Measurements from ENCODE around the gene ZNF410.

- TF ChIP-seq, protein P1, sequence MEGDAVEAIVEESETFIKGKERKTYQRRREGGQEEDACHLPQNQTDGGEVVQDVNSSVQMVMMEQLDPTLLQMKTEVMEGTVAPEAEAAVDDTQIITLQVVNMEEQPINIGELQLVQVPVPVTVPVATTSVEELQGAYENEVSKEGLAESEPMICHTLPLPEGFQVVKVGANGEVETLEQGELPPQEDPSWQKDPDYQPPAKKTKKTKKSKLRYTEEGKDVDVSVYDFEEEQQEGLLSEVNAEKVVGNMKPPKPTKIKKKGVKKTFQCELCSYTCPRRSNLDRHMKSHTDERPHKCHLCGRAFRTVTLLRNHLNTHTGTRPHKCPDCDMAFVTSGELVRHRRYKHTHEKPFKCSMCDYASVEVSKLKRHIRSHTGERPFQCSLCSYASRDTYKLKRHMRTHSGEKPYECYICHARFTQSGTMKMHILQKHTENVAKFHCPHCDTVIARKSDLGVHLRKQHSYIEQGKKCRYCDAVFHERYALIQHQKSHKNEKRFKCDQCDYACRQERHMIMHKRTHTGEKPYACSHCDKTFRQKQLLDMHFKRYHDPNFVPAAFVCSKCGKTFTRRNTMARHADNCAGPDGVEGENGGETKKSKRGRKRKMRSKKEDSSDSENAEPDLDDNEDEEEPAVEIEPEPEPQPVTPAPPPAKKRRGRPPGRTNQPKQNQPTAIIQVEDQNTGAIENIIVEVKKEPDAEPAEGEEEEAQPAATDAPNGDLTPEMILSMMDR (IDR thresholded peaks at IDR 0.05; ENCODE audit: low read depth, low read length): no peak
- no peak for TF ChIP-seq EZH2phosphoT487 (IDR thresholded peaks at IDR 0.05; ENCODE audit: low read depth)
Observed at GRCh38 chr14:73843296-73843695, 43.4 kb upstream of the ZNF410 start.

All from OCI-LY3 (cell line).